Activated T-cell treated with anti-CD3 and anti-CD28 coated beads, Interleukin-2, amount 50 U/mL, for 24 hours (primary cell): Measurements from ENCODE around the gene CRX.
A peak's percentile ranks its signal among the peaks of the same experiment; 100 is the strongest.
"Not testable (repeated sequence)": the region's sequence is repeated elsewhere in the genome, so short reads cannot be mapped to it uniquely, and the experiment has no call there.

Source experiments
- DNase-seq: peaks from one replicate; pipeline ENCODE4 v3.0.0-alpha.2; 2020
- H3K27ac Mint-ChIP-seq: 2 replicates; pipeline ENCODE4 v1.8.0; 2020; ENCODE audit warnings: mild to moderate bottlenecking, mixed read lengths
- H3K27me3 Mint-ChIP-seq: 2 replicates; pipeline ENCODE4 v1.8.0; 2020; ENCODE audit warnings: mixed read lengths
- H3K36me3 Mint-ChIP-seq: 2 replicates; pipeline ENCODE4 v1.8.0; 2020; ENCODE audit warnings: low read depth, mixed read lengths
- H3K4me1 Mint-ChIP-seq: 2 replicates; pipeline ENCODE4 v1.8.0; 2020; ENCODE audit warnings: low read depth, mixed read lengths
- H3K4me3 Mint-ChIP-seq: 2 replicates; pipeline ENCODE4 v1.8.0; 2020; ENCODE audit warnings: mild to moderate bottlenecking, moderate library complexity, mixed read lengths
- H3K9me3 Mint-ChIP-seq: 2 replicates; pipeline ENCODE4 v1.8.0; 2020; ENCODE audit warnings: mixed read lengths

Gene CRX

DNA sequence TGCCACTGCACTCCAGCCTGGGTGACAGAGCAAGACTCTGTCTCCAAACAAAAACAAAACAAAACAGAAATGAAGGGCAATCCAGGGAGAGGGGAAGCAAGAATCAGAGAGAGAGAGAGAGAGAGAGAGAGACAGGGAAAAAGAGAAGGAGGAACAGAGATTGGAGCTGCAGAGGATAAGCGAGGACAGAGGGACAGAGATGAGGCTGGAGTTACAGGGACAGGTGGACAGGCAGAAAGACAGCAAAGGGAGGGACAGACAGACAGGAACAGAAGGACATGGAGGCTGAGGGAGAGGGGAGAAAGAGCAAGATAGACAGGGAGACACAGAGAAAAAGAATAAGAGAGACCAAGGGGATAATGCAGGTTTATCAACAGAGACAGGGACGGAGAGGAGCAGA lies 1.3 kb upstream of the CRX start:
- Mint-ChIP-seq H3K27ac (no peak overlapping the region), H3K27me3 (peaks cover 46% of the 10 kb centered on the region), H3K36me3 (no peaks in the 10 kb centered on the region), H3K4me3 (no peak overlapping the region), H3K9me3 (no peaks in the 10 kb centered on the region), H3K4me1 (no peaks in the 10 kb centered on the region)
- DNase-seq, result no peak

DNA sequence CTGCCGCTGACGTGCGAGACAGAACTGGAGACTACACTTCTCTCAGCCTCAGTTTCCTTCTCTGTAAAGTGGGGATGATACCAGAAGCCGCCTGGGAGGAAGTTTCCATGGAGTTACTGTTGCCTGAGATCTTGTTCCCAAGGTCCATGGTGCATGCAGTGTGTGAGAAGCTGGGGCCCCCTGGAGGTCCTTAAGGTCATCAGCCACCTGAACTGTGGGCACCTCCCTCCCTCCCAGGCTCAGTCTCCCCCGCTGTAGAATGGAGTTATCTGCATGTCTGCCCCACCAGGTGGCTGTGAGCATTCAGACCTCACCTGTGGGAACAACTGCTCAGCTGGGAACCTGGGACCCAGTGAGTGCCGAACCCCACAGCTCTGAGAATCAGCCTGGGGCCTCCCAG lies 2.7 kb downstream of the CRX start:
- no peak overlapping the region for H3K4me3 Mint-ChIP-seq
- no peak for DNase-seq
- H3K27ac Mint-ChIP-seq, result no peak overlapping the region
- H3K9me3 Mint-ChIP-seq, result no peaks in the 10 kb centered on the region
- H3K36me3 Mint-ChIP-seq, result no peaks in the 10 kb centered on the region
- no peaks in the 10 kb centered on the region for H3K4me1 Mint-ChIP-seq
- H3K27me3 Mint-ChIP-seq, result peaks cover 25% of the 10 kb centered on the region

DNA sequence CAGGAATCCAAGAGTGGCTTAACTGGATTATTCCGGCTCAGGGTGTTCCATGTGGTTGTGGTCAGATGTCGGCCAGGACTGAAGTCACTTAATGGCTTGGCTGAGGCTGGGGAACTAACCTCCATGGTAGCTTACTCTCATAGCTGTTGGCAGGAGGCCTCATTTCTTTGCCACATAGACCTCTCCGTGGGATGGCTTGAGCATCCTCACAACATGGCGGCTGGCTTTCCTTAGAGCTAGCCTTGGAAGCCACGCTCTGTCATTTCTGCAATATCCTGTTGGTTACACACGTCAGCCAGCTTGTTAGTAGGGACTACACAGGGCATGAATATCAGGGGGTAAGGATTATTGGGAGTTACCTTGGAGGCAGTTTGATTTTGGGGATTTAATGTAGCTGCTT lies 5.1 kb downstream of the CRX start:
- H3K27me3 Mint-ChIP-seq, result peaks cover 6% of the 10 kb centered on the region
- no peak overlapping the region for H3K27ac Mint-ChIP-seq
- no peaks in the 10 kb centered on the region for H3K36me3 Mint-ChIP-seq
- no peaks in the 10 kb centered on the region for H3K4me1 Mint-ChIP-seq
- H3K4me3 Mint-ChIP-seq, result no peak overlapping the region
- DNase-seq, result no peak
- no peaks in the 10 kb centered on the region for H3K9me3 Mint-ChIP-seq

DNA sequence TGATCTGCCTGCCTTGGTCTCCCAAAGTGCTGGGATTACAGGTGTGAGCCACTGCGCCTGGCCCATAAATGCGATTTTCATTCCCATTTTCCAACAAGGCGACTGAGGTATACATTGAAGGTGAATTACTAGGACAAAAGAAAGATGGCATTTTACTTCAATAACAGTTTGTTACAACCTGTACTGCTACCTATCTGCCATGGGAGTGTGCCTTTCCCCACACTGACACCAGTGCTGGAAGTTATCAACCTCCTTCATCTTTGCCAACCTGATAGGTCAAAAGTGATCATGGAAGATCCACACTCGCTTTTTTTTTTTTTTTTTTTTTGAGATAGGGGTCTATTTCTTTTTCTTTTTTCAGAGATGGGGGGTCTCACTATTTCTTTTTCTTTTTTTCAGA lies 11.0 kb downstream of the CRX start:
- Mint-ChIP-seq H3K36me3 (no peaks in the 10 kb centered on the region), H3K27me3 (peaks cover 4% of the 10 kb centered on the region), H3K4me1 (no peaks in the 10 kb centered on the region), H3K9me3 (no peaks in the 10 kb centered on the region), H3K4me3 (no peak overlapping the region), H3K27ac (no peak overlapping the region)
- DNase-seq, result no peak

DNA sequence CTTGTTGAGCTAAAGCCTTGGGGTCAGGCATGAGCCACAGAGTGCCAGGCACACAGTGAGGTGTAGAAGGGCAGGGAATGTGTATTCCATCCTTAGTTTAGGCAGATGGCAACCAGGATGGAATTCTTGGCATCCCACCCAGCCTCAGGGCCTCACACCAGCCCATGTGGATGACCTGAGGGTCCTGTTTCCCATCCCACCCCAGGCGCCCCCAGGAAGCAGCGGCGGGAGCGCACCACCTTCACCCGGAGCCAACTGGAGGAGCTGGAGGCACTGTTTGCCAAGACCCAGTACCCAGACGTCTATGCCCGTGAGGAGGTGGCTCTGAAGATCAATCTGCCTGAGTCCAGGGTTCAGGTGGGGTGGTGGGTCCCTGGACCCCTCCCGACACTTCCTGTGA lies 14.3 kb downstream of the CRX start:
- Mint-ChIP-seq H3K27ac (no peak overlapping the region), H3K27me3 (peaks cover 4% of the 10 kb centered on the region), H3K36me3 (no peaks in the 10 kb centered on the region), H3K4me1 (no peaks in the 10 kb centered on the region), H3K9me3 (no peaks in the 10 kb centered on the region), H3K4me3 (no peak overlapping the region)
- DNase-seq, result no peak

DNA sequence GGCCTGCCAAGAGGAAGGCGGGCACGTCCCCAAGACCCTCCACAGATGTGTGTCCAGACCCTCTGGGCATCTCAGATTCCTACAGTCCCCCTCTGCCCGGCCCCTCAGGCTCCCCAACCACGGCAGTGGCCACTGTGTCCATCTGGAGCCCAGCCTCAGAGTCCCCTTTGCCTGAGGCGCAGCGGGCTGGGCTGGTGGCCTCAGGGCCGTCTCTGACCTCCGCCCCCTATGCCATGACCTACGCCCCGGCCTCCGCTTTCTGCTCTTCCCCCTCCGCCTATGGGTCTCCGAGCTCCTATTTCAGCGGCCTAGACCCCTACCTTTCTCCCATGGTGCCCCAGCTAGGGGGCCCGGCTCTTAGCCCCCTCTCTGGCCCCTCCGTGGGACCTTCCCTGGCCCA lies 17.7 kb downstream of the CRX start:
- Mint-ChIP-seq H3K27ac (no peak overlapping the region), H3K4me1 (no peaks in the 10 kb centered on the region), H3K9me3 (no peaks in the 10 kb centered on the region)

DNA sequence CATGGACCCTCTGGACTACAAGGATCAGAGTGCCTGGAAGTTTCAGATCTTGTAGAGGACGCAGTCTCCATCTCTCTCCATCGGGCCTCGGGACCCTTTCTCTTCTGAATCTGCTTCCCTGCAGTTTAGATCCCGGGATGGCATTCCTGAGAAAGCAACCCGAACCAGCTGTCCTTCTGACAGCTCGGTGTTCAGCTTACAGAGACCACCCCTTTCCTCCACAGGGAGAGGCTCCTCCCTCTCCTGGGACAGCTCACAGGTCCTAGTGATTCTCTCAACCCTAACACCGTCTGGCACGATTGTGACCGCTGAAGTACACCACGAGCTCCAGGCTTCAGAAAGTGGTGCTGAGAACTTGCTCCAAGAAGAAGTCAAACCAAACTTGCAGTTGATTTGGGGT lies 18.2 kb downstream of the CRX start:
- no peak for DNase-seq

More for the DNA sequence above, 17.7 kb downstream of the CRX start:
- no peak overlapping the region for H3K4me3 Mint-ChIP-seq
- H3K27me3 Mint-ChIP-seq, result peaks cover 16% of the 10 kb centered on the region
- no peaks in the 10 kb centered on the region for H3K36me3 Mint-ChIP-seq
- DNase-seq, result no peak

DNA sequence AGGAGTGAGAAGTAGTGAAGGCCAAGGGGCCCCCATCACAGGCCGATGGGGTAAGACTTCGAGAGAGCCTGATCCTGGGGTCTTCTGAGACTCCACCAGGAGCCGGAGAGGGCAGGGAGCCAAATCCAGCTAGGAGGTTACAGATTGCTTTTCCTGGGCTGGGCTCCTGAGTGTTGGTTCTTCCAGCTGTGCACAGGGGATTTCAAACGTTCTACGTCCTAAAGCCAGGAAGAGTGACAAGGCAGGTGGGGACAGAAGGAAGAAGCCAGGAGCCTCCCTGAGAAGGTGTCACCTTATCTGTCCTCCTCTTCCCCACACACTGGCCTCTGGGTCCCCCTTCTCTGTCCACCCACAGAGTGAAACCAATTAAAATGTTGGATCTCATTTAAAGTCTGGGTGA lies 21.2 kb downstream of the CRX start:
- no peak overlapping the region for H3K4me3 Mint-ChIP-seq
- H3K27ac Mint-ChIP-seq, result no peak overlapping the region
- H3K4me1 Mint-ChIP-seq, result no peaks in the 10 kb centered on the region
- no peaks in the 10 kb centered on the region for H3K9me3 Mint-ChIP-seq
- H3K36me3 Mint-ChIP-seq, result no peaks in the 10 kb centered on the region
- H3K27me3 Mint-ChIP-seq, result peaks cover 24% of the 10 kb centered on the region
- no peak for DNase-seq

More for the DNA sequence above, 18.2 kb downstream of the CRX start:
- Mint-ChIP-seq H3K36me3 (no peaks in the 10 kb centered on the region), H3K27ac (no peak overlapping the region), H3K27me3 (peaks cover 16% of the 10 kb centered on the region), H3K9me3 (no peaks in the 10 kb centered on the region), H3K4me1 (no peaks in the 10 kb centered on the region), H3K4me3 (no peak overlapping the region)

DNA sequence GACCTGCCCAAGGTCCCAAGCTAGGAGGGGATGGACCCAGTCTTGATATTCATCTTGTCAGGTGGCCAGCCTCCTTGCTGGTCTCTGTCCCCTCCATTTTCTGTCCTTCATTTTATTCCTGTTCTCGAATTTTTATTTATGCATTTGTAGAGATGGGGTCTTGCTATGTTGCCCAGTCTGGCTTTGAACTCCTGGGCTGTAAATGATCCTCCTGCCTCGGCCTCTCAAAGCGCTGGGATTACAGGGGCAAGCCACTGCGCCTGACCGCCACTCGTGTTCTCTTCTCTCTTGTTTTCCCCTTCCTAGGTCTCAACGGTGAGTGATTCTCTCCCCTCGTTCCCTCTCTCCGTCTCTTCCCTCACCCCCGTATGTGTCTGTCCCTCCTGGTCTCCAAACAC lies 26.7 kb downstream of the CRX start:
- no peak overlapping the region for H3K4me3 Mint-ChIP-seq

DNA sequence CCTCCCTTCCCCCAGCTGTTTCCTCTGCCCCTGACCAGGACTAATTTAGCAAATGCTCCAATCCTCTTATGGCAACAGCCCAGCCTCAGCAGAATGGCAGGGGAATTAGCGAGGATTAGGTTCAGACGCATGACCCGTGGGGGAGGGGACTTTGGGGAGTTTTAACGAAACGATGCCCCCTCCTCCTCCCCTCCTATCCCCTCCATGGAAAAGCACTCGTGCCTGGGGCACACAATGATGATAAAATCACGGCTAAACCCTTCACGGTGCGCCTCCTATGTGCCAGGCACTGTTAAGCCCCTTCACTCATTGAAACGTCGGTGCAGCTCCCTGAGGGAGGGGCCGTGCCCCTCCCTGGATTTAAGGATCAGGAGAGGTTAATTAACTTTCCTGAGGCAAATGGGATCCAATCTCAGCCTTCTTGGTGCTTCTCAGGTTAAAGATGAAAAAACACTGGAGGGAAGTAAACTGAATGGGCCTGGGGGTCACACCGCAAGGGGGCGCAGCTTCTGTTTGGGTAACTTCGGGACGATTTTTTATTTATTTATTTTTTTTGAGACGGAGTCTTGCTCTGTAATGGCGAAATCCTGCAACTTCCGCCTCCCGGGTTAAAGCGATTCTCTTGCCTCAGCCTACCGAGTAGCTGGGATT lies 27.2 kb downstream of the CRX start:
- H3K27me3 Mint-ChIP-seq, result peaks cover 53% of the 10 kb centered on the region
- peak; percentile 45 for DNase-seq
- no peaks in the 10 kb centered on the region for H3K9me3 Mint-ChIP-seq
- H3K36me3 Mint-ChIP-seq, result no peaks in the 10 kb centered on the region
- peak overlapping the region; percentile 25 for H3K4me3 Mint-ChIP-seq
- no peak overlapping the region for H3K27ac Mint-ChIP-seq
- H3K4me1 Mint-ChIP-seq, result peaks cover 8% of the 10 kb centered on the region

More for the DNA sequence above, 26.7 kb downstream of the CRX start:
- peaks cover 8% of the 10 kb centered on the region for H3K4me1 Mint-ChIP-seq
- H3K9me3 Mint-ChIP-seq, result no peaks in the 10 kb centered on the region
- DNase-seq, result no peak
- H3K27ac Mint-ChIP-seq, result no peak overlapping the region
- no peaks in the 10 kb centered on the region for H3K36me3 Mint-ChIP-seq
- H3K27me3 Mint-ChIP-seq, result peaks cover 48% of the 10 kb centered on the region

DNA sequence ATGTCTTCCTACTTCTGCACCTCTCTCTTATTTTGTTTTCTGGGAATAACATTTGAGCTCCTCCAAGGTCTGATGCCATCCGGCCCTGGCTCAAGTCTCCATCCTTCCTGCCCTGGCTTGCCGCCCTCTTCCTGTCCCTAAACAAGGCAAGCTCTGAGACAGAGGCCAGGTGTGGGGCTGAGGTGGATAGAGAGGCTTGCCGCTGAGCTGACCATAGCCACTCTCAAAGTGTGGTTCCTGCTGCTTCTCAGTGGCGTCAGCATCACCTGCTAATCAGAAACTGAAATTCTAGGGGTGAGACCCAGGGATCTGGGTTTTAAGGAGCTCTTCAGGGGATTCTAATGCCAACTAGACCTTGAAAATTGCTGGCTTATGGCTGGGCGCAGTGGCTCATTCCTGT lies 31.3 kb downstream of the CRX start:
- no peak overlapping the region for H3K27ac Mint-ChIP-seq
- no peak for DNase-seq
- peaks cover 54% of the 10 kb centered on the region for H3K27me3 Mint-ChIP-seq
- peaks cover 12% of the 10 kb centered on the region for H3K4me1 Mint-ChIP-seq
- H3K4me3 Mint-ChIP-seq, result no peak overlapping the region
- H3K9me3 Mint-ChIP-seq, result no peaks in the 10 kb centered on the region
- no peaks in the 10 kb centered on the region for H3K36me3 Mint-ChIP-seq

DNA sequence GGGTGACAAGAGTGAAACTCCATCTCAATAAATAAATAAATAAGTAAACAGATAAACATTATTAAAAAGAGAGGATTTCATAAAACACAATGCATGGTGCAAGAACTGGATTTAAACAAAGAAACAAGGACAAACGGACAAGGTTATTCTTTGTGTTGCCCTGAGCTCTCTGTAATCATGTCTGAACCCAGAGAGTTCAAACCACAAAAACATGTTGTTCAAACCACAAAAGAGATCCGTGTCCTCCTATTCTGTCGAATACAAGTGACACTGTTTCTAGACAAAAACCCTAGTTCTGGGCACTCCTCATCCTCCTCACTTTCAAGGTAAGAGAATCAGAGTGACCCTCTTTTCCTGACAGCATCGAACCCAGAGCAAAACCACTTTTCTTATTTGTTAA lies 32.7 kb downstream of the CRX start:
- Mint-ChIP-seq H3K27ac (no peak overlapping the region), H3K4me3 (no peak overlapping the region), H3K4me1 (peaks cover 7% of the 10 kb centered on the region), H3K36me3 (no peaks in the 10 kb centered on the region), H3K27me3 (peaks cover 47% of the 10 kb centered on the region), H3K9me3 (no peaks in the 10 kb centered on the region)
- no peak for DNase-seq

DNA sequence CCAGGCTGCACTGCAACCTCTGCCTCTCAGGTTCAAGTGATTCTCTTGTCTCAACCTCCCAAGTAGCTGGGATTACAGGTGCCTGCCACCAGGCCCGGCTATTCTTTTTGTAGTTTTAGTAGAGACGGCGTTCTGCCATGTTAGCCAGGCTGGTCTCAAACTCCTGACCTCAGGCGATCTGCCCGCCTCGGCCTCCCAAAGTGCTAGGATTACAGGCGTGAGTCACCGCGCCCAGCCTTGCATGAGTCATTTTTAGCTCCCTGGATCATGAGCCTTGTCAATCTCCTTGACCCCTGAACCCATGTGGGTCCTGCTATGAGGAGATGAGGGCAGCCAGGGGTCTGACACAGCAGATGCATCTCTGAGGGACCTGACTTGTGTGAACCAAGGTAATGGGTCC lies 36.5 kb downstream of the CRX start:
- H3K4me1 Mint-ChIP-seq, H3K27ac Mint-ChIP-seq, H3K4me3 Mint-ChIP-seq, H3K9me3 Mint-ChIP-seq, H3K36me3 Mint-ChIP-seq, DNase-seq: not testable (repeated sequence)
- peaks cover 38% of the 10 kb centered on the region for H3K27me3 Mint-ChIP-seq

DNA sequence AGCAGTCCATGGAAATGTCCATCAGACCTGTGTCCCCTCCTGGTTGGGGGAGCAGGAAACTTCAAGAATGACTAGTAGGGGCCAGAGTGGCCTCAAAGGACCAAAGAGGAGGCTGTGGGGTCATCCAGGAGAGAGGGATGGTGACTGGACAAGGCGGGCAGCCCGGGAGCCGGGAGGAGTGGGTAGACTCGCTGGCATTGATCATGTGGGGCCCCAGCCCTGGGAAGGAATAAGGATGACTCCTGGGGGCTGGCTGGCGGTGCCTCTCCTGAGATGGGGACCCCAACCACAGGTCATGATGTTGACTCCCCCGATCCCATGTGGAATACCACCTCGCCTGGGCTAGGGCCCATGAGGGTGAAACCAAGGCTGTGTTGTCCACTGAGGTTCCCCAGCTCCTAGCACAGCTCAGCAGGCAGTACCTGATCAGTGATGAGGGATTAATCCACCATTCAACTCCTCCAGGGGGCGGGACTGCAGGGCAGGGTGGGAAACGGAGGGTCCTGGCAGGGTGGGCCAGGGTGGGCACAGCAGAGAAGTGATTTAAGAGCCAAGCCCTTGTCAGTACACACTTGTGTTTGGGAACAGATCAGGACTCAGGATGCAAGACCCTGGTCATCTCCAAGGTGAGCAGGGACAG lies 37.0 kb downstream of the CRX start, which contains the start of gene TPRX2:
TSS of gene TPRX2 (plus strand) at position 590 of the 640 bp plus-strand sequence. CDS start at position 602, 12 bp downstream.
- not testable (repeated sequence) for H3K9me3 Mint-ChIP-seq, H3K27ac Mint-ChIP-seq, H3K4me3 Mint-ChIP-seq, H3K4me1 Mint-ChIP-seq, DNase-seq, H3K36me3 Mint-ChIP-seq
- peaks cover 38% of the 10 kb centered on the region for H3K27me3 Mint-ChIP-seq

DNA sequence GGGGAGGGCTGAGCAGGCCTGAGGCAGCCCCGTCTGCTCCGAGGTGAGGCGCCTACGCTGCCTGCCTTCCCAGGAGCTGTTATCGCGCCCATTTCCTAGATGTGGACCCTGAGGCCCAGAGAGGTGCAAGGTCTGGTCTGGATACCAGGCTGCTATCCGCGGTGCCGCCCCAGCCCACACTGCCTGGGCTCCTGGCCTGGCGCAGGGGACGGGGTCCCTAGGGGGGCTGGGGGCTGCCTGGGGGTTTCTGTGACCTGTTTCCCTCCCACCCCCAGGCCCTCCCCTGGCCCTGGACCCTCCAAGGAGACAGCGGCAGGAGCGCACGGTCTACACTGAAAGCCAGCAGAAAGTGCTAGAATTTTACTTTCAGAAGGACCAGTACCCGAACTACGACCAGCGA lies 38.1 kb downstream of the CRX start:
- not testable (repeated sequence) for H3K27ac Mint-ChIP-seq, DNase-seq, H3K36me3 Mint-ChIP-seq, H3K4me3 Mint-ChIP-seq, H3K9me3 Mint-ChIP-seq, H3K4me1 Mint-ChIP-seq
- peaks cover 35% of the 10 kb centered on the region for H3K27me3 Mint-ChIP-seq
